Activated naive CD8-positive, alpha-beta T cell treated with anti-CD3 and anti-CD28 coated beads, Interleukin-2, amount 10 ng/mL, durations not matched to agents 7 days and 5 days (primary cell): Measurements from ENCODE around the gene CCDC15. TPM values are rescaled to one million over a fixed set of nuclear protein-coding genes. Genes with fewer than 3 reads are reported as not detected.

ENCODE experiments used
- ATAC-seq: fragments of 150-1000 bp; cut with Tn5 transposase; one replicate; pipeline ENCODE4 v1.10.0; 2021; ENCODE audit warnings: low read depth, moderate library complexity
- POLR2A ChIA-PET: fragments of 350-600 bp; sonication (Branson Sonifier 250); formaldehyde crosslinking; loops from one replicate; lab custom pipeline; 2021; ENCODE audit warnings: antibody characterized with exemption; lab: Charles Lee
- DNase-seq: peaks from one replicate; pipeline ENCODE4 v3.0.0; 2021
- H3K27ac Mint-ChIP-seq: one replicate; pipeline ENCODE4 v1.8.0; 2022; ENCODE audit warnings: mild to moderate bottlenecking, mixed read lengths
- H3K27me3 Mint-ChIP-seq: one replicate; pipeline ENCODE4 v1.8.0; 2022; ENCODE audit warnings: mild to moderate bottlenecking, moderate library complexity, mixed read lengths
- H3K36me3 Mint-ChIP-seq: one replicate; pipeline ENCODE4 v1.8.0; 2021; ENCODE audit warnings: mild to moderate bottlenecking, mixed read lengths
- H3K4me1 Mint-ChIP-seq: one replicate; pipeline ENCODE4 v1.8.0; 2021; ENCODE audit warnings: mixed read lengths
- H3K4me3 Mint-ChIP-seq: one replicate; pipeline ENCODE4 v1.8.0; 2022; ENCODE audit warnings: mild to moderate bottlenecking, moderate library complexity, mixed read lengths
- H3K9me3 Mint-ChIP-seq: one replicate; pipeline ENCODE4 v1.8.0; 2021; ENCODE audit warnings: mixed read lengths
- total RNA-seq, 2 experiments: library from RNA; stranded (reverse); gene quantifications; one replicate each; pipeline ENCODE4 v1.2.3, GENCODE V29; 2021

The CCDC15 gene
- total RNA-seq, 2 experiments from 2014 or later = 5.9 to 6.6 TPM

- Mint-ChIP-seq H3K4me3 (no peak overlapping the region), H3K9me3 (no peaks in the 10 kb centered on the region), H3K27ac (no peak overlapping the region), H3K4me1 (peaks cover 15% of the 10 kb centered on the region), H3K27me3 (peaks cover 25% of the 10 kb centered on the region), H3K36me3 (no peaks in the 10 kb centered on the region)
- ATAC-seq (no peak), DNase-seq (no peak)
- POLR2A ChIA-PET = no interaction called here
Measured at GRCh38 chr11:125068368-125068767, 114.4 kb downstream of the CCDC15 start.

- ATAC-seq (no peak), DNase-seq (no peak)
- Mint-ChIP-seq H3K27me3 (peaks cover 20% of the 10 kb centered on the region), H3K4me3 (no peak overlapping the region), H3K9me3 (no peaks in the 10 kb centered on the region), H3K27ac (no peak overlapping the region), H3K4me1 (peaks cover 15% of the 10 kb centered on the region), H3K36me3 (no peaks in the 10 kb centered on the region)
- POLR2A ChIA-PET = no interaction called here
Measured at GRCh38 chr11:125069008-125069407, 115.0 kb downstream of the CCDC15 start.

- peaks cover 15% of the 10 kb centered on the region for H3K4me1 Mint-ChIP-seq
- ATAC-seq (no peak), DNase-seq (no peak)
- POLR2A ChIA-PET = interaction anchor here (1.0 kb wide), 1 partner anchor 41 kb away, joined by 3 read pairs; the partner anchor contains the start of gene TMEM218
- H3K9me3 Mint-ChIP-seq = no peaks in the 10 kb centered on the region
- no peaks in the 10 kb centered on the region for H3K36me3 Mint-ChIP-seq
- H3K27ac Mint-ChIP-seq = no peak overlapping the region
- no peak overlapping the region for H3K4me3 Mint-ChIP-seq
- H3K27me3 Mint-ChIP-seq = peaks cover 12% of the 10 kb centered on the region
Measured at GRCh38 chr11:125069796-125070195, 115.8 kb downstream of the CCDC15 start.

GRCh38 chr11:125070699-125071254 lies 116.8 kb downstream of the CCDC15 start:
- no peaks in the 10 kb centered on the region for H3K36me3 Mint-ChIP-seq
- POLR2A ChIA-PET = interaction anchor here (1.0 kb wide), 1 partner anchor 40 kb away, joined by 3 read pairs; the partner anchor contains the start of gene TMEM218
- no peak for DNase-seq
- peaks cover 5% of the 10 kb centered on the region for H3K27me3 Mint-ChIP-seq
- peak; percentile 84 for ATAC-seq
- peak overlapping the region; percentile 64 for H3K27ac Mint-ChIP-seq
- H3K9me3 Mint-ChIP-seq = no peaks in the 10 kb centered on the region
- peaks cover 15% of the 10 kb centered on the region for H3K4me1 Mint-ChIP-seq
- H3K4me3 Mint-ChIP-seq = peak overlapping the region; percentile 25

GRCh38 chr11:125071435-125071834 lies 117.4 kb downstream of the CCDC15 start:
- H3K36me3 Mint-ChIP-seq = no peaks in the 10 kb centered on the region
- H3K9me3 Mint-ChIP-seq = no peaks in the 10 kb centered on the region
- H3K27me3 Mint-ChIP-seq = peaks cover 5% of the 10 kb centered on the region
- DNase-seq (no peak), ATAC-seq (no peak)
- H3K4me1 Mint-ChIP-seq = peaks cover 15% of the 10 kb centered on the region
- H3K4me3 Mint-ChIP-seq = peak overlapping the region; percentile 7
- POLR2A ChIA-PET = interaction anchor here (1.4 kb wide), 1 partner anchor 15 kb away, joined by 3 read pairs; no protein-coding TSS in a partner anchor
- H3K27ac Mint-ChIP-seq = peak overlapping the region; percentile 64

GRCh38 chr11:125071846-125072217 lies 117.8 kb downstream of the CCDC15 start:
- POLR2A ChIA-PET = interaction anchor here (1.4 kb wide), 1 partner anchor 14 kb away, joined by 3 read pairs; no protein-coding TSS in a partner anchor
- H3K4me3 Mint-ChIP-seq = no peak overlapping the region
- ATAC-seq = no peak
- H3K9me3 Mint-ChIP-seq = no peaks in the 10 kb centered on the region
- peaks cover 5% of the 10 kb centered on the region for H3K27me3 Mint-ChIP-seq
- H3K27ac Mint-ChIP-seq = no peak overlapping the region
- no peaks in the 10 kb centered on the region for H3K36me3 Mint-ChIP-seq
- peaks cover 15% of the 10 kb centered on the region for H3K4me1 Mint-ChIP-seq
- no peak for DNase-seq

GRCh38 chr11:125072218-125072960 lies 118.4 kb downstream of the CCDC15 start:
- POLR2A ChIA-PET = interaction anchor here (1.4 kb wide), 1 partner anchor 14 kb away, joined by 3 read pairs; no protein-coding TSS in a partner anchor
- Mint-ChIP-seq H3K27me3 (peaks cover 2% of the 10 kb centered on the region), H3K4me1 (peaks cover 15% of the 10 kb centered on the region), H3K9me3 (no peaks in the 10 kb centered on the region), H3K27ac (no peak overlapping the region), H3K4me3 (no peak overlapping the region), H3K36me3 (no peaks in the 10 kb centered on the region)
- DNase-seq (no peak), ATAC-seq (no peak)

GRCh38 chr11:125072961-125073590 lies 119.1 kb downstream of the CCDC15 start:
- DNase-seq (no peak), ATAC-seq (no peak)
- Mint-ChIP-seq H3K27me3 (peaks cover 2% of the 10 kb centered on the region), H3K36me3 (no peaks in the 10 kb centered on the region), H3K4me3 (no peak overlapping the region), H3K27ac (no peak overlapping the region), H3K4me1 (peaks cover 15% of the 10 kb centered on the region), H3K9me3 (no peaks in the 10 kb centered on the region)
- POLR2A ChIA-PET = no interaction called here

- DNase-seq (no peak), ATAC-seq (no peak)
- Mint-ChIP-seq H3K36me3 (no peaks in the 10 kb centered on the region), H3K4me1 (peaks cover 15% of the 10 kb centered on the region), H3K4me3 (no peak overlapping the region), H3K9me3 (no peaks in the 10 kb centered on the region), H3K27me3 (peaks cover 2% of the 10 kb centered on the region), H3K27ac (no peak overlapping the region)
- POLR2A ChIA-PET = no interaction called here
Measured at GRCh38 chr11:125073616-125074483, 119.8 kb downstream of the CCDC15 start.

GRCh38 chr11:125074511-125075241 lies 120.7 kb downstream of the CCDC15 start:
- Mint-ChIP-seq H3K4me1 (peaks cover 15% of the 10 kb centered on the region), H3K27me3 (peaks cover 2% of the 10 kb centered on the region), H3K9me3 (no peaks in the 10 kb centered on the region), H3K4me3 (no peak overlapping the region), H3K27ac (no peak overlapping the region), H3K36me3 (no peaks in the 10 kb centered on the region)
- POLR2A ChIA-PET = no interaction called here
- no peak for DNase-seq
- ATAC-seq = no peak

GRCh38 chr11:125075242-125075625 lies 121.2 kb downstream of the CCDC15 start:
- DNase-seq (no peak), ATAC-seq (no peak)
- Mint-ChIP-seq H3K9me3 (no peaks in the 10 kb centered on the region), H3K4me1 (peaks cover 11% of the 10 kb centered on the region), H3K27me3 (no peaks in the 10 kb centered on the region), H3K36me3 (no peaks in the 10 kb centered on the region), H3K4me3 (no peak overlapping the region), H3K27ac (no peak overlapping the region)
- POLR2A ChIA-PET = no interaction called here

GRCh38 chr11:125075900-125076317 lies 121.9 kb downstream of the CCDC15 start:
- H3K27me3 Mint-ChIP-seq = no peaks in the 10 kb centered on the region
- no peak for DNase-seq
- POLR2A ChIA-PET = no interaction called here
- H3K4me3 Mint-ChIP-seq = no peak overlapping the region
- H3K36me3 Mint-ChIP-seq = no peaks in the 10 kb centered on the region
- no peak for ATAC-seq
- no peak overlapping the region for H3K27ac Mint-ChIP-seq
- H3K4me1 Mint-ChIP-seq = peaks cover 4% of the 10 kb centered on the region
- no peaks in the 10 kb centered on the region for H3K9me3 Mint-ChIP-seq
